GM06990 (cell line): ENCODE data around the gene CASS4.

Source experiments
- DNase-seq: peaks from one replicate; pipeline ENCODE4 v3.0.0-alpha.2; 2011; ENCODE audit not compliant: insufficient read length; ENCODE audit errors: extremely low read depth
- H3K27me3 ChIP-seq: replicated peaks from 2 replicates; pipeline ENCODE4 v1.6.0; 2011; ENCODE audit warnings: low read length; ENCODE audit not compliant: control insufficient read depth, insufficient read depth
- H3K36me3 ChIP-seq: 2 replicates; pipeline ENCODE4 v1.5.1; 2011; ENCODE audit warnings: low read length; ENCODE audit not compliant: control insufficient read depth, insufficient read depth
- H3K4me3 ChIP-seq: replicated peaks from 2 replicates; pipeline ENCODE4 v1.5.1; 2011; ENCODE audit warnings: low read depth, mild to moderate bottlenecking, control low read depth, low read length
- TF ChIP-seq, protein P1 (sequence below): IDR thresholded peaks from 2 replicates; pipeline ENCODE4 v1.5.1; 2011; ENCODE audit warnings: low read length, control low read depth, mild to moderate bottlenecking, inconsistent platforms; ENCODE audit not compliant: insufficient read depth, poor library complexity, severe bottlenecking

Gene CASS4

DNA sequence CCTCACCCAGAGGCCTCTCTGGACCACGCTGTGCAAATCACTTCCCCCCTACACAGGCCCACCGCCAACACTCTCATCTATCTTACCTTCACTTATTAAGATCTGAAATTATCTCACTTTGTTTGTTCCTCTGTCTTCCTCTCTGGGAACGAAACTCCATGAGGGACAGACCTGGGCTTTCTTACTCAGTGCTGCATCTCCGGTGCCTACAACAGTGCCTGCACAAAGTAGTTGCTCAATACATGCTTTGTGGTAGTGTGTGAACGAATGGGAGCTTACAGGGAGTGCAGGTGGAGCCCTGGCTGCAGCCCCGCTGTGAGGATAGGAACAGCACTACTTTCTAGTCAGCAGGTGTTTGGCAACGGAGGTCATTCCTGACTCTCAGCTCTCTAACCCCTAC, 5.3 kb downstream of the CASS4 start:
- TF ChIP-seq, protein P1, sequence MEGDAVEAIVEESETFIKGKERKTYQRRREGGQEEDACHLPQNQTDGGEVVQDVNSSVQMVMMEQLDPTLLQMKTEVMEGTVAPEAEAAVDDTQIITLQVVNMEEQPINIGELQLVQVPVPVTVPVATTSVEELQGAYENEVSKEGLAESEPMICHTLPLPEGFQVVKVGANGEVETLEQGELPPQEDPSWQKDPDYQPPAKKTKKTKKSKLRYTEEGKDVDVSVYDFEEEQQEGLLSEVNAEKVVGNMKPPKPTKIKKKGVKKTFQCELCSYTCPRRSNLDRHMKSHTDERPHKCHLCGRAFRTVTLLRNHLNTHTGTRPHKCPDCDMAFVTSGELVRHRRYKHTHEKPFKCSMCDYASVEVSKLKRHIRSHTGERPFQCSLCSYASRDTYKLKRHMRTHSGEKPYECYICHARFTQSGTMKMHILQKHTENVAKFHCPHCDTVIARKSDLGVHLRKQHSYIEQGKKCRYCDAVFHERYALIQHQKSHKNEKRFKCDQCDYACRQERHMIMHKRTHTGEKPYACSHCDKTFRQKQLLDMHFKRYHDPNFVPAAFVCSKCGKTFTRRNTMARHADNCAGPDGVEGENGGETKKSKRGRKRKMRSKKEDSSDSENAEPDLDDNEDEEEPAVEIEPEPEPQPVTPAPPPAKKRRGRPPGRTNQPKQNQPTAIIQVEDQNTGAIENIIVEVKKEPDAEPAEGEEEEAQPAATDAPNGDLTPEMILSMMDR: no peak
- Histone ChIP-seq H3K36me3 (no peaks in the 10 kb centered on the region), H3K4me3 (no peak overlapping the region), H3K27me3 (no peaks in the 10 kb centered on the region)
- no peak for DNase-seq

DNA sequence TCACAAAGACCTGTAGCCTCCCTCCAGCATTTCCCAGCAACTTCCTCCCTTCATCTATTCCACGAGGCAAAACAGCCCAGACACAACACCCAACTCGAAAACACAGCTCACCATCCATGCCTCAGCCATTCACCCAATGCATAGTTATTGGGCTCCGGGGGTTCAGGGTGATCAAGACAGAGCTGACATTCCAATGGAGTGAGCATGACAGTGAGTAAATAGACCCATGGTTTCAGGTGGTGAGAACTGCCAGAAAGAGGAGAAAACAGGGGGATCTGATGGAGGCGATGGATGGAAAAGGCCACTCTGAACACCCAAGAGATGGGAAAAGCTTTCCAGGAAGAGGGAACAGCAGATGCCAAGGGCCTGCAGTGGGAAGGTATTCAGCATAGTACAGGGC, 5.9 kb downstream of the CASS4 start:
- no peak for DNase-seq
- TF ChIP-seq, protein P1: no peak

DNA sequence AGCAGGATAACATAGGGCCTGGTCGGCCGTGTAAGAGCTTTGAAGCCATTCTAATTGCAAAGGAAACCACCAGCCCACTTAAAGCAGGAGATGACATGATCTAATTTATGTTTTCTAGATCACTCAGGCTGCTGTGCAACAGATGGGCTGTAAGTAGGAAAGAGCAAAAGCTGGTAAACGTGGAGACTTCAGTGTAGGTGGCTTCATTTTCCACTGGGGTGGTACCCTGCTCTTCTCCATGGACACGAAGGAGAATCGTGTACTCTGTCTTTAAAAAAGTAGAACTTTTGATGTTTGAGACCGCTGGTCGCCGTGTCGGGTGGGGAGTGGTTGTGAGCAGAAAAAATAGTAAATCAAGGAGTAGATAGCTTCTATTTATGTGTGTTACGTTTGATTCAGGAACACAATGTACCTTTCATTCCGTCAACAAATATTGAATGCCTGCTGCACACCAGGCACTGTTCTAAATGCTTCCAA, 6.4 kb downstream of the CASS4 start:
- no peaks in the 10 kb centered on the region for H3K27me3 ChIP-seq

More for the DNA sequence above, 5.9 kb downstream of the CASS4 start:
- Histone ChIP-seq H3K27me3 (no peaks in the 10 kb centered on the region), H3K36me3 (no peaks in the 10 kb centered on the region), H3K4me3 (no peak overlapping the region)

DNA sequence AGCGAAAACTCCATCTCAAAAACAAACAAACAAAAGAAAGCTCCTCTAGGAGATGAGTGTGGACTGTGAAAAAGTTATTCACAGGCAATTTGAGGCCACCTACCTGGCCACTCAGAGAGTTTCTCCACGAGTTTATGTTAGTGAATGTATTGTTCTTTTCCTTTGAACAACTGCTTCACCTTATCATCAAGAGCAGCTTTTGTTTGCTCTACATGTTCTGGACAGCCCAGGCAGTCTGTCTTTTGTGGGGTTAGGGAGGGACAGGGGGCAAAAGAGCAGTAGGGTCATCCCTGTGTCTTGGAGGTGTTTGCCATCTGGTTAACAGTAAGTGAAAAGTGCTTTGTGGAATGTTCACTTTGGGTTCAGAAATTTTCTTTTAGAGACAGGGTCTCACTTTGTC, 8.0 kb downstream of the CASS4 start:
- Histone ChIP-seq H3K36me3 (no peaks in the 10 kb centered on the region), H3K27me3 (no peaks in the 10 kb centered on the region), H3K4me3 (no peak overlapping the region)
- DNase-seq: no peak
- TF ChIP-seq, protein P1: no peak

More for the DNA sequence above, 6.4 kb downstream of the CASS4 start:
- TF ChIP-seq, protein P1: no peak
- H3K36me3 ChIP-seq: no peaks in the 10 kb centered on the region
- no peak overlapping the region for H3K4me3 ChIP-seq
- DNase-seq: no peak

DNA sequence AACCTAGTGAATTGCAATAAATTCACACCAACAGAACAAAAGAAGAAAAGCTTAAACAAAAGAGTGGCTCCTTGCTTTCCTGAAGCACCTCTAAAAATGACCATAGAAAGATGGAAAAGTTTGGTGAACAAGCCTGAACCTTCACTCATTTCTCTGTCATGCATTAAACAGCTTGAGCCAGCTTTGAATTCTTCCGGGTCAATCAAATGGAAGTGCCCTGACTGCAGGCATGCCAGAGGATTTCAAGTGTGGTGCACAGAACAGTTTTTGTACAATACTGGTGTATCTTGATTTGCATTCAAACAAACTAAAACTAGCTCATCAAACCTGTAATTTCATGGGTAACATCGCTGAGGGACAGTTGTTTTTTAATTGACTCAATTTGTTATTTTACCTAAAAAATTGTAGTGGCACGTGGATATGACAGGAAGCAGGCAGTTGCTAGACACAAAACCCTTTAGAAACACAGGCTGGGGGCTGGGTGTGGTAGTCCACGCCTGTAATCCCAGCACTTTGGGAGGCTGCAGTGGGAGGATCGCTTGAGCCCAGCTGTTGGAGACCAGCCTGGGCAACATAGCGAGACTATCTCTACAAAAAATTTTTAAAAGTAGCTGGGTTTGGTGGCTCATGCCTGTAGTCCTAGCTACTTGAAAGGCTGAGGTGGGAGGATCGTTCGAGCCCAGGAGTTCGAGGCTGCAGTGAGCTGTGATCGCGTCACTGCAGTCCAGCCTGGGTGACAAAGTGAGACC, 9.1 kb downstream of the CASS4 start:
- DNase-seq: no peak
- Histone ChIP-seq H3K4me3 (no peak overlapping the region), H3K27me3 (no peaks in the 10 kb centered on the region), H3K36me3 (no peaks in the 10 kb centered on the region)
- TF ChIP-seq, protein P1: no peak
